HG03469 (cell line): ENCODE measurements around the gene VOPP1.
A peak's percentile ranks its signal among the peaks of the same experiment; 100 is the strongest.
"Not testable (repeated sequence)": the region's sequence is repeated elsewhere in the genome, so short reads cannot be mapped to it uniquely, and the experiment has no call there.

Experiments used
- ATAC-seq: cut with Tn5 transposase; IDR thresholded peaks from one replicate; pipeline ENCODE4 v1.9.1; 2021; ENCODE audit warnings: mild to moderate bottlenecking, moderate library complexity, moderate number of reproducible peaks; ENCODE audit not compliant: unreplicated experiment

VOPP1 gene

GRCh38 chr7:55514546-55515265, 57.6 kb downstream of the VOPP1 start:
- no peak for ATAC-seq

- ATAC-seq = no peak
Observed at GRCh38 chr7:55513868-55514267, 58.4 kb downstream of the VOPP1 start.

GRCh38 chr7:55512635-55513191, 59.6 kb downstream of the VOPP1 start:
- ATAC-seq = no peak

DNA sequence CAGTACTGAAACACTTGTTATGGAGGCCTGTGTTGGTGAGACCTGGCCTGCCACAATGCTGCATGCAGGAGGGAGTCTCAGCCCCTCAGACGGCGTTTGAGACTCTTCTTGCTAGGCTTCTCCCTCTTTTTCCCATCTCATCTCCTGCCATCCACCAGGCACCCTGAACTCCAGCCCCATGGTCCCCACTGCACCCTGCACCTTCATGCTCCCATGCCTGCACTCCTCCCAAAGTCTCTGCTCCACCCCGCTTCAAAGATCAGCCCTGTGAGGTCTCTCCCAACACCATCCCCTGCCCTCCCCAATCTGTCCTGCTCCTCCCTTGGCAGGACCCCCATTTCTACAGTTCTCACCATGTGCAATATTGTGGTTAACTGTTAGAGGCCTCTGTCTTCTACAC, 61.7 kb downstream of the VOPP1 start:
- ATAC-seq = no peak

DNA sequence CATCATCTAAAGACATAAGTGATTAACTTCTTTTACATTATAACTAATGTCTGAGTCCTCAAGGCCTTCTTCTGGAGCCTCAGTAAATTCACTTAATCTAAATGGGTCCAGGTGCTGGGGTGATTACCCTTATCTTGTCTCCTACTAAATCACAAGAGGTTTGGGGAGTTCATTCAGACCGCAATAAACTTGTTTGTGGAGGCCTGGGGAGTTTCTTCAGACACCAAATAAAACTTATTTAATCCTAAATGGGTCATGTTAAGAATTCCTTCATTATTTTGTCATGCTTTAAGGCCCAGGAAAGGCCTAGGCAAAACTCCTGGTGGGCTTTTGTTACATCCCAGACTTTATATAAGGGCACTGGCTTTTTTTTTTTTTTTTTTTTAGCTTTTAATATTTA, 62.1 kb downstream of the VOPP1 start:
- not testable (repeated sequence) for ATAC-seq

DNA sequence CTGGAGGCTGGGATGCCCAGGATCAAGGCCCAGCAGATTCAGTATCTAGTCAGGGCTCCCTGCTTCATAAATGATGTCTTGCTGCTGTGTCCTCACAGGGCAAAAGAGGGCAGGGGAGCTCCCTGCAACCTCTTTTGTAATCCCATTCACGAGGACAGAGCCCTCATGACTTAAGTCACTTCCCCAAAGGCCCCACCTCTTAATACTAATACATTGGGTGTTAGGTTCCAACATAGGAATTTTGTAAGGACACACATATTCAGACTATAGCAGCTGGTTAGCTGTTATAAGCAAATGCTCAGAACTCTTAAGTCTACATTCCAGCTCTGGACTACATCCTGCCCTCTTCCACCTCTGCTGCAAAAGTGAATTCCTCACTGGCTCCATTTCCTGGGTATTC, 63.0 kb downstream of the VOPP1 start:
- no peak for ATAC-seq

- ATAC-seq = peak; percentile 46
Observed at GRCh38 chr7:55508221-55509011, 63.9 kb downstream of the VOPP1 start.

DNA sequence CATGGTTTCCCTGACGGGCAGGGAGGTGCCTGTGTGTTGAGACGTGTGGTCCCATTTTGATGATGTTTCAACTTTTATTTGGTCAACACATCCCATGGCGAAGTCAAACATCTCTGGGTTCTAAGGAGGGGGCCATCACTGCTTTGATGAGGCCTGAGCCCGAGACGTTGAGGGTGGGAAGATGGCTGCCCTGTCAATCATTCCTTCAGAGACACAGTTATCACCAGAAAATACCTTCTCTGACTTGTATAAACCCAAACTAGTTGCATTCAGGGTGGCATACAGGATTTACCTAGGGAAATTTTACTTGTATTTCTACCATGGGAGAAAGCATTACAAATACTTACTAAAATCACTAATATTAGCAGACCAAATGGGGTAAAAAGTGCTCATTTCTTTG, 64.6 kb downstream of the VOPP1 start:
- no peak for ATAC-seq

- ATAC-seq = no peak
Observed at GRCh38 chr7:55504967-55505658, 67.2 kb downstream of the VOPP1 start.

- ATAC-seq = no peak
Observed at GRCh38 chr7:55504093-55504859, 68.0 kb downstream of the VOPP1 start.

DNA sequence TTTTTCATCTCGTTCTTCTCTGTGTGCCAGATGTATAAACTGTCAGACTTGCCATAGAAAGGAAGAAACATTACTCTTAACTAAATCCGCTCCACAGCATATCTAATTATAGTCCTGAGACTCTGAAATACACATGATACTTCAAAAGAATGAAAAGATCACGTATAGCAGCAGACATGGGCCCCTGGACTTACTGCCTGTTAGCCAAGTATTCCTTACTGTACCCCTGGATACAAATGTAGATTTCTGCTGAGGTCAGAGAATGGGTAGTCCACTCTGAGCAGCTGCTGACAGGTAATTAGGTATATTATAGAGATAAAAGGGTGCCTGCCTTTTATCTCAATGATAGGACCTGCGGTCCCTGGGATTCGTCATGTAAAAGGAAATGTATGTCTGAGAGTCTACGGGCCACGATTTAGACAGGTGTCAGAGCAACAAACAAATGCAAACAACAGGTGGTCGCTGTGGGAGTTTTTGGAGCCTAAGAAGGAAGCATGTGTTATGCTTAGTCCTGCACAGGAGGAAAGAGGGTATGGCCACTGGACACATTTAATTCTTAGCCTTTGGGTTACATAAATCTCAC, 69.4 kb downstream of the VOPP1 start:
- no peak for ATAC-seq

GRCh38 chr7:55502124-55502857, 70.0 kb downstream of the VOPP1 start:
- no peak for ATAC-seq

GRCh38 chr7:55501611-55502010, 70.7 kb downstream of the VOPP1 start:
- no peak for ATAC-seq

GRCh38 chr7:55500117-55500756, 72.1 kb downstream of the VOPP1 start:
- ATAC-seq = no peak

DNA sequence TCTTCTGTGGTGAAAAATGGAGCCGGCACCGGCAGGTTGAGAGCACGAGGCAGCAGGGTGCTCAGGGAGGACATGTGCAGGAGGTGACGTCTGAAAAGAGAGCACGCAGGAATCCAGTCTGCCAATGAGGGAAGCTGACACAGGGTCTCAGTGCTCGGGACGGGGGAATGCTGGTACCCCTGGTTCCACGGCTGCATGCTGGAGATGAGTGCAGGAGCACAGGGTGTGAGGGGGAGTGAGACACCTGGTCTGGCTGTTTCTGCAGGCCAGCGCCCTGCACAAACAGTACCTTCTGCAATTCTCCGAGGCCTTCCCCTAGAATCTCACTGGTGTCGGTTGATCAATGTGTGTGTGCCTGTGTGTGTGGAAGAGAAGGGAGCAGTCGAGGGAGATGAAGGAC, 72.7 kb downstream of the VOPP1 start:
- no peak for ATAC-seq

- no peak for ATAC-seq
Observed at GRCh38 chr7:55498770-55499169, 73.5 kb downstream of the VOPP1 start.

GRCh38 chr7:55498142-55498541, 74.2 kb downstream of the VOPP1 start:
- no peak for ATAC-seq

GRCh38 chr7:55497521-55497920, 74.8 kb downstream of the VOPP1 start:
- no peak for ATAC-seq

DNA sequence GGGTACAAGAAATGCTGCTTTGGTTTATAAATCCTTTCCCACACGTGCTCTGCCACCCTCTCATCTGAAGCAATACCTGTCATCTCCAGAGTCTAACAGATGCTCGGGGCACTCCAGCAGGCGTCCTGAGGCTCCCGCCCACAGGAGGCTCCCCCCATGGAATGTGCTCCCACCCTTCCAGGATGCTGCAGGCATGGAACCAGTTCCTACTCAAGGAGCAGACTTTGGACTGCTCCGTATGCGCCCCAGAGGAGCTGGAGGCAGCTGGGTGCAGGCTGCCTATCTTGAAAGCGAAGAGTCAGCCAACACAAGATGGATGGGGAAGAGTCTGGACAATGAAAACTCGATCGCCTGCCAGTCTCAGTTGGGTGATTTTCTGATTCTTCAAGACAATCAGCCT, 75.4 kb downstream of the VOPP1 start:
- no peak for ATAC-seq
